Mesothelial cell of epicardium (in vitro differentiated cells): ENCODE results near the gene REPIN1. TPM values are rescaled to one million over a fixed set of nuclear protein-coding genes. Genes with fewer than 3 reads are reported as not detected.
A peak's percentile ranks its signal among the peaks of the same experiment; 100 is the strongest.

Source experiments
- DNase-seq, 2 experiments: peaks; one replicate each; pipeline ENCODE4 v3.0.0; 2021; ENCODE audit warnings: low spot score in 2 of 2; ENCODE audit not compliant: unreplicated experiment in 2 of 2
- H3K27ac Mint-ChIP-seq: 2 replicates; pipeline ENCODE4 v1.8.0; 2021; ENCODE audit warnings: mixed read lengths
- H3K27me3 Mint-ChIP-seq: 2 replicates; pipeline ENCODE4 v1.8.0; 2021; ENCODE audit warnings: low read depth, mixed read lengths
- H3K36me3 Mint-ChIP-seq: 2 replicates; pipeline ENCODE4 v1.8.0; 2021; ENCODE audit warnings: mixed read lengths
- H3K4me1 Mint-ChIP-seq: 2 replicates; pipeline ENCODE4 v1.8.0; 2021; ENCODE audit warnings: mixed read lengths
- H3K4me3 Mint-ChIP-seq: 2 replicates; pipeline ENCODE4 v1.8.0; 2021; ENCODE audit warnings: mild to moderate bottlenecking, moderate library complexity, mixed read lengths
- H3K9me3 Mint-ChIP-seq: 2 replicates; pipeline ENCODE4 v1.8.0; 2021; ENCODE audit warnings: mixed read lengths
- total RNA-seq: library from RNA; stranded (reverse); gene quantifications from 3 replicates; pipeline ENCODE4 v1.2.1, GENCODE V29; 2021
- TF ChIP-seq, protein P1 (sequence below): fragments of 200-600 bp; sonication (generic); IDR thresholded peaks from one replicate; pipeline ENCODE4 v1.5.0; 2021; ENCODE audit warnings: antibody characterized with exemption; ENCODE audit not compliant: unreplicated experiment

REPIN1 gene
- total RNA-seq, 1 donor from 2014 or later, result 148 TPM

DNA sequence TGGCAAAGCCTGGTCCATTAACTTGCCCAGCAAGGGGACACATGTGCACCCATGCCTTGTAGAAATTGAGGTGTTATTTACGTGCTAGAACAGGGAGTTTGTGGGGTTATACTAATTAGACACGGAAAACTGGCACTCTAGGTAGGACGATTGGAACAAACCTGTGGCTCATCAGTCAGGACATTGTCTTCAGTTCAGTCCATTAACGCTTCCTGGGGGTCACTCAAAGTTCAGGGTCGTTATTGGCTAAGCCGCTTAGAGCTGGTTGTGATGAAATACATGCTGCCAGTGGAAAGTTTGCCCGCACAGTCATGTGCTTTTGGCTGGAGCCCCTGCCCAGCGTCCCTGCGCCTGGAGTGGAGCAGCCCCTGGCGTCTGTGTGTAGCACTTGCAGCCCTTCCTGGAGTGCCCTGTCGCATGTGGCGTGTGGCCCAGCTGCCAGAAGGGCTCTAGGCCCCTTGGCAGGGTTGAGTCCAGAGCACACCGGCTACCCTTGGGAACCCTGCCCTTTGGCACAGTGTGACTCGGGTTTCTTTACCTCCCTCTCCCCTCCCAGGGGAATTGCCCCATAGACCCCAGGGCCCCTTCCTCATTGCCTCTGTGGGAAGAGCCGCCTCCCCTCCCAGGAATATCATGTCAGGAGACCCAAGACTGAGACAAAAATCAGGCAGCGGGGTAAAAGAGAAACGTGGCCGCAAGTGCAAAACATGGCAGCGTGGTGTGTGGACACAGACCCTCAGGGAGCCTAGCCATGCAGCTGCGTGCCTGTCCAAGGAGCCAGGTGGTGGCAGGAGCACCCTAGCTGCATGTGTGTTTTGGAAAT lies 20.3 kb downstream of the REPIN1 start:
- no peak overlapping the region for H3K4me3 Mint-ChIP-seq

DNA sequence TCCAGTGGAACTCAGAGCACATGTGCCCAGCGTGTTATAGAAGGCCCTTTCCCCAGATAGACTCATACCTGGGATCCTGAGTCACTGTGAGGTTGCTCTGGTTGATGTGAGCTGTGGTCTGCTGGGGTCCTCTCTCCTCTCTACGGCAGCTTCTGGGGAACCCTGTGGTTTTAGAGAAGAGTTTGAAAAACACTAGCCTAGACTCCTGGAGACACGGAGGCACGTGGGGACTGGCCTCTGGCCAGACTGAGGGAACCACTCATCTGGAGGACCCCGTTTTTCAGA lies 20.9 kb downstream of the REPIN1 start:
- H3K4me3 Mint-ChIP-seq, result no peak overlapping the region
- H3K36me3 Mint-ChIP-seq, result peaks cover 14% of the 10 kb centered on the region
- H3K27me3 Mint-ChIP-seq, result no peaks in the 10 kb centered on the region
- peaks cover 29% of the 10 kb centered on the region for H3K4me1 Mint-ChIP-seq
- H3K27ac Mint-ChIP-seq, result no peak overlapping the region
- DNase-seq, result no peak
- TF ChIP-seq, protein P1, sequence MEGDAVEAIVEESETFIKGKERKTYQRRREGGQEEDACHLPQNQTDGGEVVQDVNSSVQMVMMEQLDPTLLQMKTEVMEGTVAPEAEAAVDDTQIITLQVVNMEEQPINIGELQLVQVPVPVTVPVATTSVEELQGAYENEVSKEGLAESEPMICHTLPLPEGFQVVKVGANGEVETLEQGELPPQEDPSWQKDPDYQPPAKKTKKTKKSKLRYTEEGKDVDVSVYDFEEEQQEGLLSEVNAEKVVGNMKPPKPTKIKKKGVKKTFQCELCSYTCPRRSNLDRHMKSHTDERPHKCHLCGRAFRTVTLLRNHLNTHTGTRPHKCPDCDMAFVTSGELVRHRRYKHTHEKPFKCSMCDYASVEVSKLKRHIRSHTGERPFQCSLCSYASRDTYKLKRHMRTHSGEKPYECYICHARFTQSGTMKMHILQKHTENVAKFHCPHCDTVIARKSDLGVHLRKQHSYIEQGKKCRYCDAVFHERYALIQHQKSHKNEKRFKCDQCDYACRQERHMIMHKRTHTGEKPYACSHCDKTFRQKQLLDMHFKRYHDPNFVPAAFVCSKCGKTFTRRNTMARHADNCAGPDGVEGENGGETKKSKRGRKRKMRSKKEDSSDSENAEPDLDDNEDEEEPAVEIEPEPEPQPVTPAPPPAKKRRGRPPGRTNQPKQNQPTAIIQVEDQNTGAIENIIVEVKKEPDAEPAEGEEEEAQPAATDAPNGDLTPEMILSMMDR, result no peak
- no peaks in the 10 kb centered on the region for H3K9me3 Mint-ChIP-seq

More for the DNA sequence above, 20.3 kb downstream of the REPIN1 start:
- Mint-ChIP-seq H3K36me3 (peaks cover 14% of the 10 kb centered on the region), H3K9me3 (no peaks in the 10 kb centered on the region), H3K4me1 (peaks cover 32% of the 10 kb centered on the region), H3K27ac (peak overlapping the region; percentile 25), H3K27me3 (no peaks in the 10 kb centered on the region)
- DNase-seq, result no peak
- TF ChIP-seq, protein P1, result no peak

DNA sequence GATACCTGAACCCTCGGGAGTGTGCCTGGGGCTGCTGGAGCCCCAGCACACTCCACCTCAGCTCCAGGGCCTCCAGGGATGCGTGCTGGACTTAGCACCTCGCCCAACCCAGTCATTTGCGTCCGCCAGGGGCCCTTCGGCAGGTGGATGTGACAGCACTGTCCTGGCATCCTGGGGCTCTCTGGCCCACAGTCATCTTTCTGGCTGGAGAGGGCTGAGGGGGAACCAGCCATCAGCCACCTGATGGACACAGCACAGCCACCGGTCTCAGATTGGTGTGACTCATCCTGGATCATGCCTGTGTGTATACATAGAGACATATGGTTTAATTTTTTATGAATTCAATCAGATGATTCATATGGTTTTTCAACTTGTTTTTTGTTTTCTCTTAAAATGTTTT lies 21.6 kb downstream of the REPIN1 start:
- TF ChIP-seq, protein P1, result no peak
- peaks cover 14% of the 10 kb centered on the region for H3K36me3 Mint-ChIP-seq
- H3K4me1 Mint-ChIP-seq, result peaks cover 24% of the 10 kb centered on the region
- DNase-seq, result no peak
- H3K9me3 Mint-ChIP-seq, result no peaks in the 10 kb centered on the region
- H3K27me3 Mint-ChIP-seq, result no peaks in the 10 kb centered on the region
- no peak overlapping the region for H3K27ac Mint-ChIP-seq
- H3K4me3 Mint-ChIP-seq, result no peak overlapping the region

DNA sequence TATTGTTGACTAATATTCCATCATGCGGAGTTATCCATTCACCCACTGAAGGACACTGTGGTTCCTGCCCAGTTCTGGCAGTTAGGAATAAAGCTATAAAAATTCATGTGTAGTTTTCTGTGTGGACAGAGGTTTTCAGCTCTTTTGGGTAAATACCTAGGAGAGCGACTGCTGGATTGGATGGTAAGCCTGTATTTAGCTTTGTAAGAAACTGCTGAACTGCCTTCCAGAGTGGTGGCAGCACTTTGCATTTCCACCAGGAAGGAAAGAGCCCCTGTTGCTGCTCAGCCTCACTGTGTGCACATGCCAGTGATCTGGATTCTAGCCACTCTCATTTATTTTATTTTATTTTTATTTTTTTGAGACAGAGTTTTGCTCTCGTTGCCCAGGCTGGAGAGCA lies 24.7 kb downstream of the REPIN1 start:
- DNase-seq, result no peak
- H3K4me1 Mint-ChIP-seq, result peaks cover 9% of the 10 kb centered on the region

DNA sequence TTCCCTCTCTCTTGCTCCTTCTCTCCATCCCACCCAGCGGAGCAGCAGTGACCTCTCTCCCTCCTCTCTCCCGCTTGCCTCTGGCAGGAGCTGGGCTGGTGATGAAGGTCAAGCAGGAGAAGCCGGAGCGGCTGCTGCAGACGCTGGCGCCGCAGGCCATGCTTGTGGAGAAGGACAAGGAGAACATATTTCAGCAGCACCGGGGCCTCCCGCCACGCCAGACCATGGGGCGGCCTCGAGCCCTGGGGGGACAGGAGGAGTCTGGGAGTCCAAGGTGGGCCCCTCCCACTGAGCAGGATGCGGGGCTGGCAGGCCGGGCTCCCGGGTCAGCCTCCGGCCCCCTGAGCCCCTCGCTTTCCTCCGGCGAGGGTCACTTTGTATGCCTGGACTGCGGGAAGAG lies 27.8 kb downstream of the REPIN1 start:
- no peak overlapping the region for H3K27ac Mint-ChIP-seq
- TF ChIP-seq, protein P1, result no peak
- H3K4me3 Mint-ChIP-seq, result no peak overlapping the region
- peaks cover 26% of the 10 kb centered on the region for H3K4me1 Mint-ChIP-seq
- H3K9me3 Mint-ChIP-seq, result no peaks in the 10 kb centered on the region
- H3K27me3 Mint-ChIP-seq, result no peaks in the 10 kb centered on the region
- H3K36me3 Mint-ChIP-seq, result peaks cover 12% of the 10 kb centered on the region
- no peak for DNase-seq

More for the DNA sequence above, 24.7 kb downstream of the REPIN1 start:
- Mint-ChIP-seq H3K4me3 (no peak overlapping the region), H3K9me3 (no peaks in the 10 kb centered on the region), H3K36me3 (peaks cover 14% of the 10 kb centered on the region), H3K27me3 (no peaks in the 10 kb centered on the region), H3K27ac (no peak overlapping the region)
- TF ChIP-seq, protein P1, result no peak

DNA sequence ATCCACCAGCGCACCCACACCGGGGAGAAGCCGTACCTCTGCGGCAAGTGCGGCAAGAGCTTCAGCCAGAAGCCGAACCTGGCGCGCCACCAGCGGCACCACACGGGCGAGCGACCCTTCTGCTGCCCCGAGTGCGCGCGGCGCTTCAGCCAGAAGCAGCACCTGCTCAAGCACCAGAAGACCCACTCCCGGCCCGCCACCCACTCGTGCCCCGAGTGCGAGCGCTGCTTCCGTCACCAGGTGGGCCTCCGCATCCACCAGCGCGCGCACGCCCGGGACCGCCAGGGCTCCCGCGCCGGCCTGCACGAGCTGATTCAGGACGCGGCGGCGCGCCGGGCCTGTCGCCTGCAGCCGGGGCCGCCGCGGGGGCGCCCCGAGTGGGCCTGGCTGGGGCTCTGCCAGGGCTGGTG lies 28.2 kb downstream of the REPIN1 start:
- DNase-seq, result no peak
- TF ChIP-seq, protein P1, result no peak
- Mint-ChIP-seq H3K27ac (no peak overlapping the region), H3K27me3 (no peaks in the 10 kb centered on the region), H3K4me3 (no peak overlapping the region), H3K9me3 (no peaks in the 10 kb centered on the region), H3K36me3 (peaks cover 12% of the 10 kb centered on the region), H3K4me1 (peaks cover 26% of the 10 kb centered on the region)
